Measurements from ENCODE around the gene DNASE1L2. TPM values are rescaled to one million over a fixed set of nuclear protein-coding genes. Genes with fewer than 3 reads are reported as not detected.
A peak's percentile ranks its signal among the peaks of the same experiment; 100 is the strongest.

Gene DNASE1L2
- total RNA-seq, 1 experiment from 2014 or later = 2.7 TPM

GRCh38 chr16:2204416-2205103 is 31.7 kb upstream of the DNASE1L2 start:
- POLR2A ChIA-PET (ENCODE audit: low non-redundant PET) = interaction anchor here (0.6 to 0.7 kb wide), 2 partner anchors 49 to 255 kb away, joined by 3 to 4 read pairs; partner anchors contain the start of gene TRAF7
- DNase-seq (ENCODE audit: low spot score) = no peak
- peak overlapping the region; percentile 74 for H3K4me3 ChIP-seq (ENCODE audit: low read depth, low read length, poor library complexity, severe bottlenecking)
- intact Hi-C loops (cut with micrococcal nuclease; ENCODE audit: unreplicated experiment) = no loop called here
- no peaks in the 10 kb centered on the region for H3K9me3 ChIP-seq (ENCODE audit: low read depth, low read length, poor library complexity, severe bottlenecking)
- peaks cover 14% of the 10 kb centered on the region for H3K4me1 ChIP-seq (ENCODE audit: insufficient read depth, low read length, poor library complexity, severe bottlenecking)
- peak overlapping the region; percentile 92 for H3K27ac ChIP-seq (ENCODE audit: low read depth, low read length, poor library complexity, severe bottlenecking)
- TSS peak; percentile 51 for BruUV-seq (replicated peaks)
- CTCF ChIA-PET = no interaction called here
- TF ChIP-seq EZH2 (IDR thresholded peaks at IDR 0.05; ENCODE audit: borderline replicate concordance, low read depth, low read length, poor library complexity, severe bottlenecking) = no peak
- TF ChIP-seq, protein P1, sequence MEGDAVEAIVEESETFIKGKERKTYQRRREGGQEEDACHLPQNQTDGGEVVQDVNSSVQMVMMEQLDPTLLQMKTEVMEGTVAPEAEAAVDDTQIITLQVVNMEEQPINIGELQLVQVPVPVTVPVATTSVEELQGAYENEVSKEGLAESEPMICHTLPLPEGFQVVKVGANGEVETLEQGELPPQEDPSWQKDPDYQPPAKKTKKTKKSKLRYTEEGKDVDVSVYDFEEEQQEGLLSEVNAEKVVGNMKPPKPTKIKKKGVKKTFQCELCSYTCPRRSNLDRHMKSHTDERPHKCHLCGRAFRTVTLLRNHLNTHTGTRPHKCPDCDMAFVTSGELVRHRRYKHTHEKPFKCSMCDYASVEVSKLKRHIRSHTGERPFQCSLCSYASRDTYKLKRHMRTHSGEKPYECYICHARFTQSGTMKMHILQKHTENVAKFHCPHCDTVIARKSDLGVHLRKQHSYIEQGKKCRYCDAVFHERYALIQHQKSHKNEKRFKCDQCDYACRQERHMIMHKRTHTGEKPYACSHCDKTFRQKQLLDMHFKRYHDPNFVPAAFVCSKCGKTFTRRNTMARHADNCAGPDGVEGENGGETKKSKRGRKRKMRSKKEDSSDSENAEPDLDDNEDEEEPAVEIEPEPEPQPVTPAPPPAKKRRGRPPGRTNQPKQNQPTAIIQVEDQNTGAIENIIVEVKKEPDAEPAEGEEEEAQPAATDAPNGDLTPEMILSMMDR (conservative IDR thresholded peaks at IDR 0.05; ENCODE audit: low read depth, low read length) = no peak
- peaks cover 30% of the 10 kb centered on the region for H3K36me3 ChIP-seq (ENCODE audit: insufficient read depth, low read length, poor library complexity, severe bottlenecking)
- H3K27me3 ChIP-seq (replicated peaks; ENCODE audit: insufficient read depth, low read depth, low read length, poor library complexity) = no peaks in the 10 kb centered on the region

DNA sequence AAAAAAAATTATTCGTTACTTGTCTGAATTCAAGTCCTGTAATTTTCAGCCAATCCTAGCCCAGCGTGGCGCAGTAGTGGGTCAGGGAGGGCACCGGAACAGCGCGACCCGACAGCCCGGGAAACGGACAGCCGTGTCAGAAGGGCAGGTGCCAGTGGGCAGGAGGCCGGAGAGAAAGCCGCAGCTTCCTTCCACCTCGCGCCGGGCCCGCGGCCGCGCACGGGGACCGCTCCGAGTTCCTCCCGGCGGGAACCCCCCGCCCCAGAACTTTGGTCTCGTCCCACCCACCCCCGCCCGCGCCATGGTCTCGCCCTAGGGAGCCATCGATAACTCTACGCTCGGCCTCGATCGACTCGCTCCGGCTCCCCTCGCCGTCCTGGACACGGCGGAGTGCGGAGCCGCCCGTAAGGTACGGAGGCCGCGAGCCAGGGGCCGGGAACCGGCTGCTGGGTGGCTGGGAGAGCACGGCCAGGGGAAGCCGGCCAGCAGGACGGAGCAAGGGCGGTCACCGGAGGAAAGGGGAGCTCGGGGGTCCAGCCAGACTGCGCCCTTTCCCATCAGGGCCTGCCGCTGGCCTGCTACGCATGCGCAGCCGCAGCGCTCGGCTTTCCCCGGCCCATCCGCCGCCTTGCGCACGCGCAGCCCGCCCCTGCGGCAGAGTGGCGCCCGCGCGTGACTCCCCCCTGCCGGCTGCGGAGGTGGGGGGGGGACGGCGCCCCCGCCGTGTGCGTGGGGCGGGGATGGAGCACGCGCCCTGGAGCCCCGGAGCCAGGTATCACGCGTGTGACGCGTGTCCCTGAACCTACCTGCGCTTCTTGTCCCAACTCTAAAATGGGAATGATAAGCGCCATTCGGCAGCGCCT is 30.9 kb upstream of the DNASE1L2 start, which contains the start of gene MLST8:
Gene MLST8 (plus strand): TSS at position 351 of the 863 bp plus-strand sequence. CDS start 632 bp downstream, outside the sequence.
- Histone ChIP-seq H3K27ac (ENCODE audit: low read depth, low read length, poor library complexity, severe bottlenecking) (peak within 1 kb of the TSS; percentile 92), H3K36me3 (ENCODE audit: insufficient read depth, low read length, poor library complexity, severe bottlenecking) (peaks cover 31% of the 10 kb centered on the region), H3K4me1 (ENCODE audit: insufficient read depth, low read length, poor library complexity, severe bottlenecking) (peaks cover 14% of the 10 kb centered on the region), H3K27me3 (replicated peaks; ENCODE audit: insufficient read depth, low read depth, low read length, poor library complexity) (no peaks in the 10 kb centered on the region), H3K9me3 (ENCODE audit: low read depth, low read length, poor library complexity, severe bottlenecking) (no peaks in the 10 kb centered on the region), H3K4me3 (ENCODE audit: low read depth, low read length, poor library complexity, severe bottlenecking) (peak within 1 kb of the TSS; percentile 74)
- CTCF ChIA-PET = interaction anchor here (0.6 kb wide), 1 partner anchor 20 kb away, joined by 4 read pairs; no protein-coding TSS in a partner anchor
- DNase-seq (ENCODE audit: low spot score) = peak; percentile 92
- intact Hi-C loops (cut with micrococcal nuclease; ENCODE audit: unreplicated experiment) = no loop called here
- TF ChIP-seq, protein P1 (conservative IDR thresholded peaks at IDR 0.05; ENCODE audit: low read depth, low read length) = no peak; the same call in 1 of the 2 replicates
- TF ChIP-seq EZH2 (IDR thresholded peaks at IDR 0.05; ENCODE audit: borderline replicate concordance, low read depth, low read length, poor library complexity, severe bottlenecking) = no peak
- BruUV-seq (replicated peaks) = no TSS peak
- POLR2A ChIA-PET (ENCODE audit: low non-redundant PET) = interaction anchor here (0.6 to 0.7 kb wide), 2 partner anchors 50 to 254 kb away, joined by 3 to 4 read pairs; partner anchors contain the start of gene TRAF7

DNA sequence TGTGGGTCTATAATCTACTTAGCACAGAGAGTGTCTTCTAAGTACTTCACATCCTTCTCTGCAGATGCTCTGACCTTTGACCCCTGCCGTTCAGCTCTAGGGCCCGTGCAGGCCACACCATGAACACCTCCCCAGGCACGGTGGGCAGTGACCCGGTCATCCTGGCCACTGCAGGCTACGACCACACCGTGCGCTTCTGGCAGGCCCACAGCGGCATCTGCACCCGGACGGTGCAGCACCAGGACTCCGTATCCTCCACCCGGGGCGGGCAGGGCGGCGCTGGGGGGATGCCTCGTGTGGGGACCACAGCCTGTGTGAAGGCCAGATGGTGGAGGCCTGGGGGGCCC is 30.3 kb upstream of the DNASE1L2 start:
- ChIA-PET POLR2A (ENCODE audit: low non-redundant PET) (no interaction called here), CTCF (interaction anchor here (0.6 kb wide), 1 partner anchor 20 kb away, joined by 4 read pairs; no protein-coding TSS in a partner anchor)
- H3K4me3 ChIP-seq (ENCODE audit: low read depth, low read length, poor library complexity, severe bottlenecking) = peak overlapping the region; percentile 74
- TSS peak; percentile 50 for BruUV-seq (replicated peaks)
- DNase-seq (ENCODE audit: low spot score) = no peak
- peaks cover 31% of the 10 kb centered on the region for H3K36me3 ChIP-seq (ENCODE audit: insufficient read depth, low read length, poor library complexity, severe bottlenecking)
- H3K27me3 ChIP-seq (replicated peaks; ENCODE audit: insufficient read depth, low read depth, low read length, poor library complexity) = no peaks in the 10 kb centered on the region
- peak overlapping the region; percentile 92 for H3K27ac ChIP-seq (ENCODE audit: low read depth, low read length, poor library complexity, severe bottlenecking)
- TF ChIP-seq EZH2 (IDR thresholded peaks at IDR 0.05; ENCODE audit: borderline replicate concordance, low read depth, low read length, poor library complexity, severe bottlenecking) = no peak
- TF ChIP-seq, protein P1 (conservative IDR thresholded peaks at IDR 0.05; ENCODE audit: low read depth, low read length) = no peak
- intact Hi-C loops (cut with micrococcal nuclease; ENCODE audit: unreplicated experiment) = no loop called here
- H3K4me1 ChIP-seq (ENCODE audit: insufficient read depth, low read length, poor library complexity, severe bottlenecking) = peaks cover 14% of the 10 kb centered on the region
- H3K9me3 ChIP-seq (ENCODE audit: low read depth, low read length, poor library complexity, severe bottlenecking) = no peaks in the 10 kb centered on the region

All from A673 (cell line).